Epidermal melanocyte (primary cell): ENCODE data around the gene ADAMTSL1.

ENCODE experiments used
- DNase-seq: peaks from one replicate; pipeline ENCODE4 v3.0.0; 2011; ENCODE audit warnings: low spot score; ENCODE audit not compliant: insufficient read length

Gene ADAMTSL1

DNA sequence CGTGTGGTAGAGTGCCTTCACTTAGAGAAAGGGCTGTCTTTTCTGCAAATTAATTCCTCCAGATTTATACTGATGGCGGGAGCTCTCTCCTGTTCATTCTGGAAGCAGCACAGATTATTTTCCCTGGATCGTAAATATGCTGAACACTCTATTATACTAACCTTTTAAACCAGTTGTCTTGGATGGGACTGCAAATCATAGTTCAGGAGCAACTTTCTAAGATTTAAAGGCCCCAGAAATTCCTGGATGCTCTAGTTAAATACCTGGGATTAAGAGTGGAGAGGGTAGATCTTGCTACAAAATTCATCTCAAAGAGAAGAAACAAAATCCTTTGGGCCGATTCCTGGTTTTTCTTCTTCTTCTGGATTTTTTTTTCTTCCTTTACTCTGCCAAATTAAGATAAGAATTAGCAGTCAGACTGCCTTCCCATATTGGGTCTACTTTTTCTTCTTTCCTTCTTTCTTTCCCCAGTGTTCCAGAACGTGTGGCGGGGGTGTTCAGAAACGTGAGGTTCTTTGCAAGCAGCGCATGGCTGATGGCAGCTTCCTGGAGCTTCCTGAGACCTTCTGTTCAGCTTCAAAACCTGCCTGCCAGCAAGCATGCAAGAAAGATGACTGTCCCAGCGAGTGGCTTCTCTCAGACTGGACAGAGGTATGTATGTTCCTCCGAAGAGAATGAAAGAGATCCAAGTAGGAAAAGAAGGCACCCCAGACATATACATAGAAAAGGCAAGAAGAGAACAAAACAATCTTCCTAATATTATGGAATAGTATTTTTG lies 296.4 kb downstream of the ADAMTSL1 start:
- no peak for DNase-seq

DNA sequence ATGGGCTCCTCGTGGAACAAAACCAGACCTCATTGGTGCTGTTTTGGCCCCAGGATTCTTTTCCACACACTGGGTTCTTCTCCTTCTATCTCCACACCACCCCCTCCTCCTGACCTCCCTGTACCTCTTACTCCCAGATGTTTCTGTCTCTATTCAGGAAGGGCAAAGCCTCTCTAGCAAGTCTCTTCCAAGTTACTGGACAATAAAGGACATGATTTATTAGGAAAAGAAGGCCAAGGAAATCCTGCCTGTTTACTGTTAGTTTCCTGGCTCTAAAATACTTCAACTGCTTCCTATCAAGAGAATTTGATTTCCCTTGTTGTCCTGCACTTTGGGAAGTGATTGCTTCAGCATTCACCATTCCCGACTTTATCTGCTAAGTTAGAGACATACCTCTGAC lies 297.1 kb downstream of the ADAMTSL1 start:
- DNase-seq = no peak

DNA sequence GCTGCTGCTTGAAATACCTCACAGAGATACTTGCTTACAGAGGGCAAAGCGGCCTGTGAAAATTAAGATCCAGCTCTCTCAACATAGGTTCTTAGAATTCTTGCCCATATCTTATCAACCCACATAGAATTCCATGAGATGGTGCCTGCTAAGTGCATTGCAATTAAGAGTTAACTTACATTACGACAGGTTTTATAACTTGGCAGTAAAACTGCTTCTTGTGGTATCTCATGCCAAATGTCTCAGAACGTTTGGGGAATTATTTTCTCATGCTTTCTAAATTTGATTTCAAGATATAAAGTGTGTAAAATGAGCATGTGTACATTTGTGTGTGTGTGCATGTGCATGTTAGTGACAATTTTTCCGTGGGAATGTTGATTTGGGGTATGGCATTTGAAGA lies 297.8 kb downstream of the ADAMTSL1 start:
- DNase-seq = no peak

DNA sequence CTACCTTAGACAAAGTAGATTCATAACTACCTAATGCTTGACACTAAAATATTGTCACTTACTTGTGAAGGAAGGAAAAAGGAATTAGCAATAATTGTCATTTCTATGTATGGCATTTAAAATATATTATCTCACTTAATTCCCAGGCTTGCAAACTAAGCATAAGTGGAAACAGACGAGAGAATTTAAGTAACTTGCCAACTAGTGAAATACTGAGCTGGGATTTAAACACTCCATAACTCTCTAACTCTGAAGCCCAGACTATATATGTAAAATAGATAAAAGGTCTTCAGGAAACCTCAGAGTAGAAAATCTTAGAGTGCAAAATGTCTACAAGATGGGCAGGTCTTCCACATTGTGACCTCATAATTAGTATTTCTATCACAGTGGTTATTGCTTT lies 301.3 kb downstream of the ADAMTSL1 start:
- no peak for DNase-seq

DNA sequence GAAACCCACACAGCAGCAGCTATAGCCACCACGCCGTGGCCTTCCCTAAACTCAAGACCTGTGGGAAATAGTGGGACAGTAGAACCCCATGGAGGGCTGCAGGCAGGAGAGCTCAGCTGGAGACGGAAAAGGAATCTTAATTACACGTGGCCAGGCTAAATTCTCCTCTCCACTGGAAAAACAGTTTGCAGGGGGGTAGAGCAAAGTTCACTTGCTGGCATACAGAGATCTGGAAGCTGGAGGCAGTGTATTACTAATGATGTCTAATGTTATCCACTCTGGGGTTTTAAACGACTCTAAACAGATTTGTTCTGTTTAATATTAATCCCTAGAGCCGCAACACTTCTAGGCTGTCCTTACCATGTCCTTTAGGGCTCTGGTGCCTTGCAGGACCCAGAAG lies 302.0 kb downstream of the ADAMTSL1 start:
- DNase-seq = no peak

DNA sequence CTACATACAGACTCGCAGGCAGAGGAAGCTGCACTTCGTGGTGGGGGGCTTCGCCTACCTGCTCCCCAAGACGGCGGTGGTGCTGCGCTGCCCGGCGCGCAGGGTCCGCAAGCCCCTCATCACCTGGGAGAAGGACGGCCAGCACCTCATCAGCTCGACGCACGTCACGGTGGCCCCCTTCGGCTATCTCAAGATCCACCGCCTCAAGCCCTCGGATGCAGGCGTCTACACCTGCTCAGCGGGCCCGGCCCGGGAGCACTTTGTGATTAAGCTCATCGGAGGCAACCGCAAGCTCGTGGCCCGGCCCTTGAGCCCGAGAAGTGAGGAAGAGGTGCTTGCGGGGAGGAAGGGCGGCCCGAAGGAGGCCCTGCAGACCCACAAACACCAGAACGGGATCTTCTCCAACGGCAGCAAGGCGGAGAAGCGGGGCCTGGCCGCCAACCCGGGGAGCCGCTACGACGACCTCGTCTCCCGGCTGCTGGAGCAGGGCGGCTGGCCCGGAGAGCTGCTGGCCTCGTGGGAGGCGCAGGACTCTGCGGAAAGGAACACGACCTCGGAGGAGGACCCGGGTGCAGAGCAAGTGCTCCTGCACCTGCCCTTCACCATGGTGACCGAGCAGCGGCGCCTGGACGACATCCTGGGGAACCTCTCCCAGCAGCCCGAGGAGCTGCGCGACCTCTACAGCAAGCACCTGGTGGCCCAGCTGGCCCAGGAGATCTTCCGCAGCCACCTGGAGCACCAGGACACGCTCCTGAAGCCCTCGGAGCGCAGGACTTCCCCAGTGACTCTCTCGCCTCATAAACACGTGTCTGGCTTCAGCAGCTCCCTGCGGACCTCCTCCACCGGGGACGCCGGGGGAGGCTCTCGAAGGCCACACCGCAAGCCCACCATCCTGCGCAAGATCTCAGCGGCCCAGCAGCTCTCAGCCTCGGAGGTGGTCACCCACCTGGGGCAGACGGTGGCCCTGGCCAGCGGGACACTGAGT lies 303.2 kb downstream of the ADAMTSL1 start:
- no peak for DNase-seq

DNA sequence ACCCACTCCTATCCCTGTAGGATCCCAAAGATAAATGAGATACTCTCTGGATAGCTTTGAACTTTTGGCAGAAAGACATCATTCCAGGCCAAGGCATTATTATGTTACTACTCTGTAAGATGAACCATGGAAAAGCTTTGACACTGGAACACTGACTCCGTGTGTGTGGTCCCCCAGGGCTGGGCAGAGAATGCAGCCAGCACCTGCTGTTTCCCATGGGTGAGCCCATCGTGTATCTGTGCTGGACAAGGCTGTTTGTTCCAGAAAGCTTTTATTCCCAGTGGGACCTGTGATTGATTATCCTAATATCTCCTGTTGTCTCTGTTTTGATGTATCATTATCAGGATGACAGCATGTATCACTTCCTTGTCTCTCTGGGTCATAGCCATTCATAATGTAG lies 304.2 kb downstream of the ADAMTSL1 start:
- DNase-seq = no peak

DNA sequence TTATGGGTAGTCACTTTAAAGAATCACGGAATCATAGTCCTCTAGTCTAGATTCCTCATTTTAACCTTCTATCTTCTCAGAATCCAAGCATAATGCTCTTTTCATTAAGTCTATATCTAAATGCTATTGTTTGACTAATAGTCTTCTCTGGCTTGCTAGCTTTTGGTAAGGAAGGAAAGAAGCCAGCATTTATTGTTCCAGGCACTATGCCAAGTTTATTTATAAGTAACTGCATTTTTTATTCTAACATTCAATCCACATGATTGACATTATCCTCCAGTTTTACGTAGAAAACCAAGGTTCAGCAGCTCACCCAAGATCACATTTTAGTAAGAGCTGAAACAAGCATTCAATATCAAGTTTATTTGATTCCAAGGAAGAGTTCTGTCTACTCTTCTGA lies 304.9 kb downstream of the ADAMTSL1 start:
- DNase-seq = no peak

DNA sequence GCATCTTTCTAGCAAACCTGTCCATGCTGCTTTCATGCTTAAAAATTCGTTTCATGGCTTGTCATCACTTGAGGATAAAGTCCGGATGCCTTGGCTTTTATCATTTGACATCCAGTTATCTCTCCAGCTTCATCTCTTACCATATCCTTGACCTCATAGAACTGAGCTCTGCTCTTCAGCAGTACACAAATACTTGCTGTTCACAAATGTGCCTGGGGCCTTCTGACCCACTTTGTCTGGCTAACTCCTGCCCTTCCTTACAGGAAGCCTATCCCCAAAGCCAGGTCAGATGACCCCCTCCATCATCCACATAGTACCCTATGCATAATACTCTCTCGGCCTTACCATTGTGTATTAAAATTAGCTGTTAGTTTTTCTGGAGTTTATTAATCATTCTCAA lies 310.0 kb downstream of the ADAMTSL1 start:
- no peak for DNase-seq

DNA sequence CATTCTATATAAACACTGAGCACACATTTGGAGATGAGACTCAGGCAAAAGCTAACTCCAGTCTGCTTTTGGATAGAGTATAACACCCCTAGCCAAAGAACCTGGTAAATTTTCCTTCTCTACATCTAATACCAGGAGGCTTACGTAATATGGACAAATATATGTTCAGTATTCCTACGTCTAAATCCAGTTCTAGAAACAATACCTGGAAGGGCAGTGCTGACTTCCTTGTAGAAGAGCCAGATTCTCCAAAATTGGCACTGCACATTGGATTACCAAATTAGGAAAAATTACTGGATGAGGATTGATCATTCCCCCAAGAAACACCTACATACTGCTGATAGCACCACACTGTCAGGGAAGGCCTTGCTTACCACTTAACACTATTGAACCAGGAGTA lies 311.7 kb downstream of the ADAMTSL1 start:
- DNase-seq = no peak

DNA sequence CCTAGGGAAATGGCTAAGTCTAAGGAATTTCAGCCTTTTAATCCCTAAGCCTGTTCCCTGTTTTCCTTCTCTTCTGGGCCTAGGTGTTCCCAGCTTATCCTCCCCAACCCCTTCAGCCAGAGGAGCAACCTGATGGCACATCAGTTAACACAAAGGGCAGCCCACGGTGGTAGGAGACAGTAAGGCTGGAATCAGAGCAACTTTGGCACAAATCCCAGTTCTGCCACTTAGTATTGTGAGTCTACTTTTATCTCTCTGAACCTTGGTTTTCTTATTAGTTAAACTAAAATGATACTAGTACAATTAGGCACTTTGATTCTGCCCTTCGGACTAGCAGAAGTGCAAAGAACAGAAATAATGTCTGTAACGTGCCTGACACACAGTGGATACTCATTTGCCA lies 312.2 kb downstream of the ADAMTSL1 start:
- DNase-seq = no peak

DNA sequence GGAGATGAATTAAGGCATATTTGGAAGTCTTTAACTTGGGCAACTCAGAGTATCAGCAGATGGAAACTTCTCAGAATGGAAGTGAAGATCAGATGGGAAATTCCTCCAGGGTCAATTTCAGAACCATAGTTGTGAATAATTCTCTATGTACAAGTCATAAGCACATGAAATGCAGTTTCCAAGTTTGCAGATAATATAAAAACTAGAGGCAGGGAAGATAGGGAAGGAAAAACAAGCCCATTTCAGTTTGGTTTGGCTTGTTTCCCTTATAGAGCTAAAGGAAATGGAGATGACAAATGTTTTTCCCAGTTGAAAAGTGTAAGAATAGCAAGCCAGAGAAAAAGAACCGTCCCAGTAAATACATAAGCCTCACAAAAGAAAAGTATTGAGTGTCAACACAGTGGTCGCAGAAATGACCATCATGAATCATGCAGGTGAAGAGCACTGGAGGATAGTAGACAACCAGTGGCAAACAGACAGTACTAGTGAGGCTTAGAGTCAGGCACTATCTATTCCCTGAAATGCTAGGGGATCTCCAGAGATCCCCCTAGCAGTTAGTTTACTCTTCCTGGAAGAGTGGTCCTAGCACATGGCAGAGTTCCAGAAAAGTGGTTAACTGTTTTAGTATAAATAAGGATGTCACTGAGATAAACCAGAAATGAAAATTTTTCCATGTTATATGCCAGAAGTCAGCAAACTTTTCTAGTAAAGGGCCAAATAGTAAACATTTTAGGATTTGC lies 313.1 kb downstream of the ADAMTSL1 start:
- DNase-seq = peak; percentile 36

DNA sequence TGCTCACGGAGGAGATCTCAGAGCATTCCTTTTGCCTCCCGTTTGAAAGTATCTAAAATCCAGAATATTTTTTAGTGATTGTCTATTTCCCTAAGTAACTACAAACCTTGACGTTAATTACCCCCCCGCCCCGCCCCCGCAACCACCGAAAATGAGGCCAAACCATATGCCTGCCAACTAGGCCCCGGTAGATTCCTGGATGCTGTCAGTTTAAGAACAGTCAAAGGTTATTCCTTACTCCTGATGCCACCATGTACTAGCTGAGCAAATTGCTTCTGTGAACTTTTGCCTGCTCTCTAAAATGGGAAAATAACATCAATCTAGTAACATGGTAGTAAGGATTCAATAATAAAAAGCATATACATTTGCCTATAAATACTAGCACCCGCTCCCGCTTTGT lies 314.3 kb downstream of the ADAMTSL1 start:
- no peak for DNase-seq

DNA sequence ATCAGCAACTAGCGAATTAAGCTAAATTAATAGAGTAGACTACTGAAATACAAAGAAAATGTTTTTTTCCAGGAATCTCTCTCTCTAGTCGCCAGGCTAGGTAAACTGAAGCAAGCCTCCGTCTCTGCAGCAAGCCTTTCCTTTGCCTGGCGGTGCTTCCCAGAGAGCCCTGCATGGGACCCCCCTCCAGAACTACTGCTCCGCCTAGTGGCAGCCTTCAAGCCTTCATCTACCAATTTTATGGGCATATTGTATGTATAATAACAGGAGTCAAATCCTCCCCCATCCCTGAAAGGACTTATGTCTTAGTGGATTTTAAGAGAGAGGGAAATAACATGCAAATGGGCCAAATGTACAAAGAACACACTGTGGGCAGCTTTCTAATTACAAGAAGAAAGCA lies 317.1 kb downstream of the ADAMTSL1 start:
- no peak for DNase-seq

DNA sequence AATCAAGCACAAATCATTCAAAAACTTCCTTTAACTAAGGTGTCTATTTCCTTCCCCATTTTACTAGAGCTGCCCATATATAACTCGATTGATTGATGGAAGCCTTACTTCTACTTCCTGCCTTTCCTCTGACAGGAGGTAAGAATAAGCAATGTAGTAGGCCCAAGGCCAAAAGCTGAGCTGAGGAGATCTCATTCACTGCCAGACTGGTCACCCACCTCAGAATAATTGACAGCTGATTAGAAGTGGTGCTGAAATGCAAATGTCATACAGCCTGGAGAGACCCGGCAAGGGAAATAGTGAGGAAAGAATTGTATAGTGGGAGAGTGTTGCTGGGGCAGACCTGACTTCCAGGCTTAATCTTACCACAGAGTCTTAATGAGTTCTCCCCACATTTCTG lies 319.2 kb downstream of the ADAMTSL1 start:
- no peak for DNase-seq

DNA sequence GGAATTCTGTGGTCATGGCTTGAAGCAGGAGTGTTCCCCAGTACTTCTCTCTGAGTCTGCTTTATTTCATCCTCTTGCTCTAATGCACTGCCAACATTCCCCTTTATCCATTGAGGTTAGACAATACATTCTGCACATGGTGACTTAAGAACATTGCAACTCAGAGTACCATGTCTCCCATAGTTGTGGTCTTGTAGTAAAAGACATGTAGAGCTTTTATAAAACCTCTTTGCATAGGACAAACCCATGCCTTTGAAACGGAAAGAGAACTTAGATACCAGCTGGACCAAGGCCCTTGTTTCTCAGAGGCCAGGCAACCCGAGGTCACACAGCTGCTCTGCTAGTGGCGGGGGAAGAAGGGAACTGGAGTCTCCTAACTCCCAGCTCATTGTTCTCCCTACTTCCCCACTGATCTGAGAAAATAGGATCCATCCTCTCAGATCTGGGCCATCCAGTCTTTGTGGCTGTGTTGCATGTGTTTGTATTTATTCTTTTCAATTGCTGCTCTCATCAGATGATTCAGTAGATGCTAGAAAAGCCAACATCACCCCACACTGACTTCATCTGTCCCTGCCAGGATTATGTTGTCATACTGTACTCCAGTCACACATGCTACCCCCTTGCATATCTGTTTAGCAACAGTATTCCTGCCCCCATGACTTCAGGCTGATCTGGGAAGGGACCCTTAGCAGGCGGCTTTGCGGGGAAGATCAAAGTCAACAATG lies 322.2 kb downstream of the ADAMTSL1 start:
- peak; percentile 48 for DNase-seq

DNA sequence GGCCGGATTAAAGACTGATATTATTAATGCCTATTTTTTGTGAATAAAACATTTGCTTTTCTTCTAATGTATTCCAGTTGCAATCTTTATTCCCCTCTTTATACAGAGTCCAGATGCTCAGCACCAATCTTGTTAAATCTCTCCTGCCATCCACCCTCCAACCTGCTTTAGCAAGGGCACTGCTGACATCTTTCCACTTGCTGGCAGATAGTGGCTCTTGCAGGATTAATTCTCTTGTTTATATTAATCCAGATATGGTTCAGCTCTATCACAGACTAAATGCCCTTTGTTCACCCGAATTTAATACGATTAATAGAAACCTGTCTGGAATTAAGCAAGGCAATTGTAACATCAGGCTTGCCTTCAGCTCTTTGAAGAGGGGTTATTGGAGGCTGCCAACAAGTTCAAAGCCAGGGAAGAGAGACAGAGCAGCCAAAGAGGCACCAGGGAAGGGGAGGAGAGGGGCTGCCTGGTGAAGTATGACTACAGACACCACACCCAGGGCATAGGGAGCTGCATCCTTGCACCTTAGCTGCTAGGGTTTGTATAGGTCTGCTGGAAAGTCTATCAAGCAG lies 322.8 kb downstream of the ADAMTSL1 start:
- no peak for DNase-seq

DNA sequence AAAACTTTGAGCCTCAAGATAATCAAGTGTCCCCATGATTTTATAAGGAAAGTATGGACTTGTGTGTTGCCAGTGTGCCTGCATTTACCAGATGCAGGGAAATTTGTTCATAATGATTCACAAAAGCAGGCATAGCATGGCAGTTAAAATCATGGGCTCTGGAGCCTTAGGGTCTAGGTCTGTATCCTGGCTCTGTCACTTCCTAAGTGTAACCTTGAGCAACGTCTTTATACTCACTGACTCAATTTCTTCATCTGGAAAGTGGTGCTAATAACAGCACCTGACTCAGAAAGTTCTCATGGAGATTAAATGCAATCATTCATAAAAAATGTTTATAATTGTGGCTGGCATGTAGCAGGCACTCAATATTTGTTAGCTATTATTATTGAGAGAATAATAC lies 324.2 kb downstream of the ADAMTSL1 start:
- no peak for DNase-seq

DNA sequence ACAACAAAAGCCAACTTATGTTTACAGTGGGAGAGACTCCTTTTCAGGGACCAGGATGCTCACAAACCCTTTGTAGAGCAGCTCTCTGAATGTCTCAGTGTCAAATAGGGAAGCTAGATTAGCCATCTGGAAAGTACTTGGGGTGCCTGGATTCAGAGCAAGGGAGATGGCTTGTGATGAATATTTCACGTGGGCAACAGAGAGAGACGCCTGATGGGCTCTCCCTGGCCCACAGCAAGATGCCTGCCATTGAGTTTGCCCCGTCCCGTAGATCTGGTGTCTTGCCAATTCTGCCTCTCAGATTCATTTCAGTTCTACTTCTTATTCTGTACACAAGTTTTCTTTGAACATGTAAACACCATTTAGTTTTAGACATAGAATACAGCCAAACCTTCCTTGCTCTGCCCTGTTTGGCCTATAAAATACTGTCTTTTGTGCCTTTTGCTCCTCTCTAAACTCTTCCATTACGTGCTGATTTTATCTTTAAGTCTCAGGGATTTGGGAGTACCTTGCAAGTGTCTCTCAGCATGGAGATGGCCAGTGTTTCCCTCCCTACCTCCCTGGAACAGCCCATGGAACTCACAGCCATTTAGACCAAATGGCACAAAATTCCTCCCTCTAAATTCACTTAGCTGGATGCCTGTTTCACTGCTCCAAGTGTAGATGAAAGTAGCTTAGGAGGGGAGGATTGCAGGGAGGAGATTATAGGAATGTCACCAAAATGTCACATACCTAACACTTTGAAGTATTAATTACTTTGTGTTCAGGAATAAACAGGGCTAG lies 324.7 kb downstream of the ADAMTSL1 start:
- no peak for DNase-seq

DNA sequence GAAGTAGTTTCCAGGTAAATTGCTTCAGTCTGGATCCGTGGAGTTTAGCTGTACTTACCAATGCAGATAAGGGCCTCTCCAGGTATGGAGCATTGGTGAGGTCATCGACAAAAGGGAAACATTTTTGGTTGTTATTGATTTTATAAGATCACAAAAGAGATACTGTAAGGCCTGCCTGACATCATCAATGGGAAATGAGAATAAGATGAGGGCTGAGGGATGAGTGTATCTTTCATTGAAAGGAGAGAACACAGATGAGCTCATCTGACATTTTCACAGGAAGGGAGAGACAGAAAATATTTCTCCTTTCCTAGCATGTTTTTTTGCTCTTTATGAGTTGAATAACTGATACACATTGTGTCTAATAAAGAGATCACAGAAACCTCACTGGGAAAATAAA lies 325.5 kb downstream of the ADAMTSL1 start:
- DNase-seq = no peak
